ENCODE results near the gene PKD2.
"Not testable (repeated sequence)": the region's sequence is repeated elsewhere in the genome, so short reads cannot be mapped to it uniquely, and the experiment has no call there.

PKD2 gene

GRCh38 chr4:88078579-88078978 is 71.1 kb downstream of the PKD2 start:
- no peak for DNase-seq

GRCh38 chr4:88080626-88081025 is 73.2 kb downstream of the PKD2 start:
- no peak for DNase-seq

- no peak for DNase-seq
Measured at GRCh38 chr4:88087004-88087403, 79.6 kb downstream of the PKD2 start.

- DNase-seq, result no peak
Measured at GRCh38 chr4:88090898-88091297, 83.5 kb downstream of the PKD2 start.

DNA sequence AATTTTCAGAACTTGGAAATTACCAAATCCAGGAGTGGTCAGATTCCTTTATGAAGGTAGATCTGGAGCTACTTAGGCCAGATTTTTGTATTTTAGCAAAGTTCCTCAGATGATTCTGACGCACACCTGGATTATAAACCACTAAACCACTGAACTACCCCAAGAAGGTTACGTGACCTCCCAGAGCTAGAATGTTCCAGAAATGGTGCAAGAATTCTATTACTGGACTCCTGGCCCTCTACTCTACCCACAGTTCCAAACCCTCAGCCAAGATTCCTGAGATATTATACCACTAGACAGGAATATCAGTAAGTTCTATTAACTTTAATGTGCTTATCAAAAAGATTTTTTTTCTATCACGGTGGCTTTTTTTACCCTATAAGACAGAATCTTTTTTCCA is 83.9 kb downstream of the PKD2 start:
- no peak for DNase-seq

GRCh38 chr4:88093874-88094273 is 86.4 kb downstream of the PKD2 start:
- no peak for DNase-seq

GRCh38 chr4:88097301-88097700 is 89.9 kb downstream of the PKD2 start:
- no peak for DNase-seq

DNA sequence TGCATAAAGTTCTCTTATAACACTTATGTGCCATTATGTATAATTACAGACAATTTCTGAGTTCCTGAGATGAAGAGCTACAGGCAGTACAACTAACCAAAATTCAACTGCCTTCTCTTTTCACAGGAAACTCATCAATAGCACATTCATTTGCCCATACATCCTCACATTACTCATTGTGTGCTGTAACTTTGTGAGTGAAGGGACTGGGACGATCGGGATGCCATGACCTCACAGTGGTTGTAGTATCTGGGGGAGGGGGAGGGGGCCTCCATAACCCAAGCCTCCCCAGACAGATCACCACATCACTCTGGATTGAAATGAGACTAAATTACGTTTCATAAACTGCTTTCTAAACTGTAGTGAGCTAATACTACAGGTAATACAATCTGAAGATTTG is 90.3 kb downstream of the PKD2 start:
- DNase-seq, result no peak

DNA sequence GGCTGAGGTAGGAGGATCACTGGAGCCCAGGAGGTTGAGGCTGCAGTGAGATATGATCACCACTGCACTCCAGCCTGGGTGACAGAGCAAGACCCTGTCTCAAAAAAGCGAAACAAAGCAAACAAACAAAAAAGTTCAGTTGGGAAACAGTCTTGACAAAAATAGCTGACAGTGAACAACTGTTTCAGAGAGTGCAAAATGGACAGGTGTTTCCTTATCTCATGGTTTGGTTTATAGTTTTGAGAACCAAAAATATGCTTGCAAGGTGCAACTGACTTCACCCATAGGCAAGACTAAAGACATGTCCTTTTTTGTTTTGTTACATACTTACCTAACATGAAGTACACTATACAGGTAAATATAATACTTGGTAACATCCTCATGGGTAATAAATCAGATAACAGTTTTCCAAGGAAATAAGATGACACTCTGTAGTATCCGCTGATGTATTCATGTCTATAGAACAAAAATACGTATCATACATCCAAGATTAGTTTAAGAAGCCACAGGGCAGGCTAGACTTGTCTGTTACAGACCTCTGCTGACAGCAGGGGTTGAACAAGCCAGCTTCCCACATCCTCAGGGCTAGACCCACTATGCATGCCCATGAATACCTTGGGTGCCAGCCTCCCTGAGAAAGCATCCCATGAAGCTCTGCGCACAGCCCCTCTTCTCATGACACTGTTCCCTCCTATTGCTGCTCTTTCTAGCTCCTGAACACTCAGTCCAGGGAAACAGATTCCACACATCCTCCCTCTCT is 91.7 kb downstream of the PKD2 start:
- DNase-seq, result no peak

- no peak for DNase-seq
Measured at GRCh38 chr4:88101165-88101564, 93.7 kb downstream of the PKD2 start.

GRCh38 chr4:88102026-88102425 is 94.6 kb downstream of the PKD2 start:
- no peak for DNase-seq

GRCh38 chr4:88104902-88105610 is 97.6 kb downstream of the PKD2 start:
- DNase-seq, result no peak

DNA sequence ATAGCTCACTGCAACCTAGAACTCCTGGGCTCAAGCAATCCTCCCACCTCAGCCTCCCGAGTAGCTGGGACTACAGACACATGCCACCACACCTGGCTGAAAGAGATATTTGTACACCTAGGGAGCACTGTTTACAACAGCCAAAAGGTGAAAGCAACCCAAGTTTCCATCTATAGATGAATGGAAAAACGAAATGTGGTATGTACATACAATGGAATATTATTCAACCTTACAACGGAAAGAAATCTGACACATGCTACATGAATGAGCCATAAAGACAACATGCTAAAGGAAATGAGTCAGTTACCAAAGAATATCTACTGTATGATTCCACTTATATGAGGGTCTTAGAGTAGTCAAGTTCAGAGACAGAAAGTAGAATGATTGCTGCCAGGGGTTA is 98.8 kb downstream of the PKD2 start:
- DNase-seq, result no peak

GRCh38 chr4:88107406-88108107 is 100.1 kb downstream of the PKD2 start:
- DNase-seq, result no peak

DNA sequence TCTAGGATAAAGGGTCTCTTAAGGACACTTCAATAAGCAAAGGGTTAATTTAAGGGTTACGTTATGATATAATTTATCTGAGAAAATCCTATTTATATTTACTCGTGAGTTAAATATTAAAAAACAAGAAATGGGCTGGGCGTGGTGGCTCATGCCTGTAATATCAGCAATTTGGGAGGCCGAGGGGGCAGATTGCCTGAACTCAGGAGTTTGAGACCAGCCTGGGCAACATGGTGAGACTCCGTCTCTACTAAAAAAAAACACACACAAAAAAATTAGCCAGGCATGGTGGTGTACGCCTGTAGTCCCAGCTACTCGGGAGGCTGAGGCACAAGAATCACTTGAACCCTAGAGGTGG is 100.7 kb downstream of the PKD2 start:
- DNase-seq, result not testable (repeated sequence)

DNA sequence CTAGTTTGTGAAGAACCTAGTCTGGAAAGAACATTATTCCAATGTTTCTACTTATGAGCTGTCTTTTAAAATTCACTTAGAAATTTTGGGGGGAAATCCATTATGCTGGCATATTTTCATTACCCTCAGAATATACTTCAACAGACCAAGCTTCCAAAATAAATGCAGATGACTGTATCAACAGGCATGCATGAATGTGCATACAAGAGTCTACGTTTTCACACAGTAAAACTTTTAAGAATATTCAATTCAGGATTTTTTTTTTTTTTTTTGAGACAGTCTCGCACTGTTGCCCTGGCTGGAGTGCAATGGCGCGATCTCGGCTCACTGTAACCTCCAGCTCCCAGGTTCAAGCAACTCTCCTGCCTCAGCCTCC is 101.3 kb downstream of the PKD2 start:
- no peak for DNase-seq

- DNase-seq, result no peak
Measured at GRCh38 chr4:88109123-88109881, 101.9 kb downstream of the PKD2 start.

DNA sequence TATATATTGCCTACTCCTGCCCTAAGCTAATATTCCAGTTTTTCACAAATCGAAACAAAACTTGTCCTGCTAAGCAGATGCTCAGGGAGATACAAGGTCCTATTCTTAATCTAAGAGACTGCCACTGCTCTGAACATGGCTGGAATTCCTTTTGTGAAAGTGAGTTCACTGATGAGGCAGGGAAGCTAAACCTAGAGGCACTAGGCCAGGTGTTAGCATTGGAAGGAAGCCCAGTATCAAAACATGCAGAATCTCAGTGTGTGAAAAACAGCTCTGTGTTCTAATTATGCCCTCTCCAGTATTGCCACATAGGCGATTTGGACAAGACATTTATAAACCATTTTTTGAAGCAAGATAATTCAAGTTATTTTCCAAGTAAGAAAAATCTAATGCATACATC is 103.4 kb downstream of the PKD2 start:
- DNase-seq, result no peak

DNA sequence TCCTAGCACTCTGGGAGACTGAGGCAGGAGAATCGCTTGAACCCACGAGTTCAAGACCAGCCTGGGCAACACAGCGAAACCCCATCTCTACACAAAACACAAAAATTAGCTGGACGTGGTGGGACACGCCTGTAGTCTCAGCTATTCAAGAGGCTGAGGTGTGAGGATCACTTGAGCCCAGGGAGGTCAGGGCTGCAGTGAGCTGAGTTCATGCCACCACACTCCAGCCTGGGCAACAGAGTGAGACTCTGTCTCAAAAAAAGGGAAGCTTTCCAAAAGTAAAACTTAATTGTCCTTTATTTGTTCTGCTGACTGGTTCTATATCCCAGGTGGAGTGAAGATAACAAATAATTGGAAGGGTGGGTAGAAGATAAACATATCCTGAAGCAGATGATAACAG is 105.4 kb downstream of the PKD2 start:
- no peak for DNase-seq

GRCh38 chr4:88115587-88115986 is 108.2 kb downstream of the PKD2 start:
- no peak for DNase-seq

GRCh38 chr4:88119943-88120342 is 112.5 kb downstream of the PKD2 start:
- no peak for DNase-seq

DNA sequence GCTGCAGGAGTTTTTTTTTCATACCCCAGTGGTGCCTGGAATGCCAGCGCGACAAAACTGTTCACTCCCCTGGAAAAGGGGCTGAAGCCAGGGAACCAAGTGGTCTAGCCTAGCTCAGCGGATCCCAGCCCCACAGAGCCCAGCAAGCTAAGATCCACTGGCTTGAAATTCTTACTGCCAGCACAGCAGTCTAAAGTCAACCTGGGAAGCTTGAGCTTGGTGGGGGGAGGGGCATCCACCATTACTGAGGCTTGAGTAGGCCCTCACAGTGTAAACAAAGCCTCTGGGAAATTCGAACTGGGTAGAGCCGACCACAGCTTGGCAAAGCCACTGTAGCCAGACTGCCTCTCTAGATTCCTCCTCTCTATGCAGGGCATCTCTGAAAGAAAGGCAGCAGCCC is 114.8 kb downstream of the PKD2 start:
- DNase-seq, result not testable (repeated sequence)
